ENCODE measurements around the gene P4HA1.

- TF ChIP-seq POLR2A (IDR thresholded peaks at IDR 0.05) (no peak), CTCF (IDR thresholded peaks at IDR 0.05) (no peak)
Measured at GRCh38 chr10:72981028-72981881, 115.4 kb downstream of the P4HA1 start.
